MM.1S (cell line): ENCODE results near the gene ADIRF.
"Not testable (repeated sequence)": the region's sequence is repeated elsewhere in the genome, so short reads cannot be mapped to it uniquely, and the experiment has no call there.

Experiments
- DNase-seq: peaks from one replicate; pipeline ENCODE4 v3.0.0-alpha.2; 2015
- H2AFZ ChIP-seq: fragments of 300-600 bp; sonication (generic); 2 replicates; pipeline ENCODE4 v1.6.0; 2016; ENCODE audit warnings: antibody characterized with exemption, low read length
- H3F3A ChIP-seq: fragments of 300-600 bp; sonication (generic); 2 replicates; pipeline ENCODE4 v1.6.1; 2016; ENCODE audit warnings: mild to moderate bottlenecking, antibody characterized with exemption, low read length, moderate library complexity, mixed read lengths; ENCODE audit not compliant: insufficient read depth
- H3K27ac ChIP-seq: fragments of 300-600 bp; sonication (generic); 2 replicates; pipeline ENCODE4 v1.5.1; 2016; ENCODE audit warnings: mild to moderate bottlenecking, low read length
- H3K27me3 ChIP-seq: fragments of 300-600 bp; sonication (generic); replicated peaks from 2 replicates; pipeline ENCODE4 v1.6.0; 2016; ENCODE audit warnings: low read length; ENCODE audit not compliant: insufficient read depth
- H3K36me3 ChIP-seq: fragments of 300-600 bp; sonication (generic); replicated peaks from 2 replicates; pipeline ENCODE4 v1.6.1; 2016; ENCODE audit warnings: mild to moderate bottlenecking, low read length, mixed read lengths; ENCODE audit not compliant: insufficient read depth
- H3K4me1 ChIP-seq: fragments of 300-600 bp; sonication (generic); 2 replicates; pipeline ENCODE4 v1.6.1; 2016; ENCODE audit warnings: low read length, mixed read lengths
- H3K4me2 ChIP-seq: fragments of 300-600 bp; sonication (generic); 2 replicates; pipeline ENCODE4 v1.6.0; 2016; ENCODE audit warnings: low read depth, low read length
- H3K4me3 ChIP-seq: fragments of 300-600 bp; sonication (generic); 2 replicates; pipeline ENCODE4 v1.5.1; 2016; ENCODE audit warnings: low read length, mixed read lengths
- H3K79me2 ChIP-seq: fragments of 300-600 bp; sonication (generic); 2 replicates; pipeline ENCODE4 v1.6.1; 2016; ENCODE audit warnings: mixed run types, low read length, mixed read lengths
- H3K9ac ChIP-seq: fragments of 300-600 bp; sonication (generic); 2 replicates; pipeline ENCODE4 v1.6.1; 2016; ENCODE audit warnings: low read length, mixed read lengths
- H3K9me2 ChIP-seq: fragments of 300-600 bp; sonication (generic); replicated peaks from 2 replicates; pipeline ENCODE4 v1.6.1; 2016; ENCODE audit warnings: mild to moderate bottlenecking, low read length, mixed read lengths; ENCODE audit not compliant: insufficient read depth
- H3K9me3 ChIP-seq: fragments of 300-600 bp; sonication (generic); replicated peaks from 2 replicates; pipeline ENCODE4 v1.6.1; 2016; ENCODE audit warnings: mild to moderate bottlenecking, low read length, mixed read lengths; ENCODE audit not compliant: insufficient read depth
- H4K20me1 ChIP-seq: fragments of 300-600 bp; sonication (generic); 2 replicates; pipeline ENCODE4 v1.6.1; 2016; ENCODE audit warnings: mild to moderate bottlenecking, low read length, moderate library complexity, mixed read lengths; ENCODE audit not compliant: insufficient read depth
- EZH2 ChIP-seq: fragments of 300-600 bp; sonication (generic); optimal IDR thresholded peaks from 2 replicates; pipeline ENCODE3; 2017; ENCODE audit warnings: low read depth, mild to moderate bottlenecking, antibody characterized with exemption, low read length, mixed read lengths
- EZH2phosphoT487 ChIP-seq: fragments of 300-600 bp; sonication (generic); IDR thresholded peaks from 2 replicates; pipeline ENCODE4 v1.6.1; 2018; ENCODE audit warnings: antibody characterized with exemption, low read length
- TF ChIP-seq, protein P1 (sequence below): fragments of 300-600 bp; sonication (generic); IDR thresholded peaks from 2 replicates; pipeline ENCODE4 v1.5.1; 2016; ENCODE audit warnings: antibody characterized with exemption, low read length, mixed read lengths

ADIRF gene

DNA sequence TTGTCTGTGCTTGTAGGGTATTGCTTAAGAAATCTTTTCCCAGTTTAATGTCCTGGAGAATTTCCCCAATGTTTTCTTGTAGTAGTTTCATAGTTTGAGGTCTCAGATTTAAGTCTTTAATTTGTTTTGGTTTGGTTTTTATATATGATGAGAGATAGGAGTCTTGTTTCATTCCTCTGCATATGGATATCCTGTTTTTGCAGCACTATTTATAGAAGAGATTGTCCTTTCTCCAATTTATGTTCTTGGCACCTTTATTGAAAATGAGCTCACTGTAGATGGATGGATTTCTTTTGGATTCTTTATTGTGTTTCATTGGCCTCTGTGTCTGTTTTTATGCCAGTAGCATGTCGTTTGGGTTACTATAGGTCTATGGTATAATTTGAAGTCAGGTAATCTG, 20.2 kb downstream of the ADIRF start:
- DNase-seq = no peak
- Histone ChIP-seq H3K27me3 (no peaks in the 10 kb centered on the region), H3K27ac (no peak overlapping the region), H3F3A (no peaks in the 10 kb centered on the region), H3K36me3 (no peaks in the 10 kb centered on the region), H3K79me2 (no peaks in the 10 kb centered on the region), H3K9me3 (no peaks in the 10 kb centered on the region), H2AFZ (no peak overlapping the region), H4K20me1 (no peaks in the 10 kb centered on the region), H3K9ac (no peak overlapping the region), H3K4me2 (no peak overlapping the region), H3K4me3 (no peak overlapping the region), H3K4me1 (no peaks in the 10 kb centered on the region), H3K9me2 (no peaks in the 10 kb centered on the region)
- TF ChIP-seq EZH2phosphoT487 (no peak), EZH2 (no peak)
- TF ChIP-seq, protein P1, sequence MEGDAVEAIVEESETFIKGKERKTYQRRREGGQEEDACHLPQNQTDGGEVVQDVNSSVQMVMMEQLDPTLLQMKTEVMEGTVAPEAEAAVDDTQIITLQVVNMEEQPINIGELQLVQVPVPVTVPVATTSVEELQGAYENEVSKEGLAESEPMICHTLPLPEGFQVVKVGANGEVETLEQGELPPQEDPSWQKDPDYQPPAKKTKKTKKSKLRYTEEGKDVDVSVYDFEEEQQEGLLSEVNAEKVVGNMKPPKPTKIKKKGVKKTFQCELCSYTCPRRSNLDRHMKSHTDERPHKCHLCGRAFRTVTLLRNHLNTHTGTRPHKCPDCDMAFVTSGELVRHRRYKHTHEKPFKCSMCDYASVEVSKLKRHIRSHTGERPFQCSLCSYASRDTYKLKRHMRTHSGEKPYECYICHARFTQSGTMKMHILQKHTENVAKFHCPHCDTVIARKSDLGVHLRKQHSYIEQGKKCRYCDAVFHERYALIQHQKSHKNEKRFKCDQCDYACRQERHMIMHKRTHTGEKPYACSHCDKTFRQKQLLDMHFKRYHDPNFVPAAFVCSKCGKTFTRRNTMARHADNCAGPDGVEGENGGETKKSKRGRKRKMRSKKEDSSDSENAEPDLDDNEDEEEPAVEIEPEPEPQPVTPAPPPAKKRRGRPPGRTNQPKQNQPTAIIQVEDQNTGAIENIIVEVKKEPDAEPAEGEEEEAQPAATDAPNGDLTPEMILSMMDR = no peak

DNA sequence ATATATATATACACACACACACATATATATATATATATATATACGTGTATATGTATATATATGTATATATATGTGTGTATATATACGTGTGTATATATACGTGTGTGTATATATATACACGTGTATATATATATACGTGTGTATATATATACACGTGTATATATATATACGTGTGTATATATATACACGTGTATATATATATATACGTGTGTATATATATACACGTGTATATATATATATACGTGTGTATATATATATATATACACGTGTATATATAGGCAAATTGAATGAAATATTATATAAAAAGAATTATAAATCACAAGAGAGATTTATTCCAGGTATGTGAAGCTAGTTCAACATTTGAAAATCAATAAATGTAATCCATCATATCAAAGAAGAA, 23.1 kb downstream of the ADIRF start:
- not testable (repeated sequence) for H3K36me3 ChIP-seq, H3K4me1 ChIP-seq, H3K27me3 ChIP-seq, H3K4me2 ChIP-seq, H3K4me3 ChIP-seq, H3K9me3 ChIP-seq, H3K79me2 ChIP-seq, DNase-seq, H3K27ac ChIP-seq, H4K20me1 ChIP-seq, H3F3A ChIP-seq, H3K9me2 ChIP-seq, H2AFZ ChIP-seq, H3K9ac ChIP-seq

DNA sequence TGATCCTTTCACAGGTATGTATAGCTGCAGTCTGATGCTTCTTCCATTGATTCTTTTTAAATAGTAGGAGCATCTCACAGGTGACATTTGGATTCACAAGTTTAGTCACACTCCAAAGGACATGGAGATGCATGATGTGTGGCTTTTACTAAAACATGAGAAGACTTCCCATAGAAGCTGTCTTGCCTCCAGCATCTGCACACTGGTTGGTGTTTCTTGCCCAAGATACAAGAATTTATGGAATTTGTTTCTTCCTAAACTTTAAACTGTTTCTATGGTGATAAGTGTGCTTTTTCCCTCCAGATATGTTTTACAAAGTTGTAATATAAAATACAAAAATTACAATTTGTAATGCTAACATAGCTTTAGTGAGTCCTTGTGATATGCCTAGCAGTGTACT, 24.2 kb downstream of the ADIRF start:
- no peaks in the 10 kb centered on the region for H3K79me2 ChIP-seq
- no peak overlapping the region for H3K4me3 ChIP-seq
- no peaks in the 10 kb centered on the region for H3K9me2 ChIP-seq
- no peak for DNase-seq
- H3K27me3 ChIP-seq = no peaks in the 10 kb centered on the region
- H4K20me1 ChIP-seq = no peaks in the 10 kb centered on the region
- no peak overlapping the region for H2AFZ ChIP-seq
- no peak overlapping the region for H3K9ac ChIP-seq
- no peaks in the 10 kb centered on the region for H3K9me3 ChIP-seq
- H3K36me3 ChIP-seq = no peaks in the 10 kb centered on the region
- no peaks in the 10 kb centered on the region for H3K4me1 ChIP-seq
- no peak overlapping the region for H3K4me2 ChIP-seq
- H3F3A ChIP-seq = no peaks in the 10 kb centered on the region
- no peak for TF ChIP-seq EZH2
- no peak for TF ChIP-seq EZH2phosphoT487
- TF ChIP-seq, protein P1 = no peak
- no peak overlapping the region for H3K27ac ChIP-seq

DNA sequence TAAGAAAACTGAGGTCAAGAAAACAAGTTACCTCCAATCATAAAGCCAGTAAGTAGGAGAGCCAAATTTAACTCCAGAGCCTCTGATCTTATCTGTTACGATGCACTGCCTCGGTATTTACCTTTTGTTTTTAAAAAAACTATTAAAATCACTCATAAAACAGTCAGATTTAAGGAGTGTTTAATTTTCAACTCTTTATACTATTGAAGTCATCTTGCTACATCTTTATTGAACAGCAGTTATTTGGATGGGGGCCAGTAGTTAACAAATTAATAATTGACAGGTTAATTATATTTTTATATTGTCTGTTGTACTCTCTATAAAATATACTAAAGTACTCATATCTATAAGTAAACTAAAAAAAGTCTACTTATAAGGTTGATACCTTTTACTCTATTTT, 24.6 kb downstream of the ADIRF start:
- no peaks in the 10 kb centered on the region for H3K9me3 ChIP-seq
- no peak for TF ChIP-seq EZH2
- TF ChIP-seq EZH2phosphoT487 = no peak
- TF ChIP-seq, protein P1 = no peak
- no peaks in the 10 kb centered on the region for H3F3A ChIP-seq
- no peaks in the 10 kb centered on the region for H3K27me3 ChIP-seq
- H3K36me3 ChIP-seq = no peaks in the 10 kb centered on the region
- H3K4me3 ChIP-seq = no peak overlapping the region
- H2AFZ ChIP-seq = no peak overlapping the region
- H4K20me1 ChIP-seq = no peaks in the 10 kb centered on the region
- no peaks in the 10 kb centered on the region for H3K4me1 ChIP-seq
- no peak overlapping the region for H3K27ac ChIP-seq
- H3K9ac ChIP-seq = no peak overlapping the region
- H3K9me2 ChIP-seq = no peaks in the 10 kb centered on the region
- DNase-seq = no peak
- H3K79me2 ChIP-seq = no peaks in the 10 kb centered on the region
- H3K4me2 ChIP-seq = no peak overlapping the region

GRCh38 chr10:86999802-87000403, 31.6 kb downstream of the ADIRF start:
- not testable (repeated sequence) for H3K4me1 ChIP-seq, H2AFZ ChIP-seq, H4K20me1 ChIP-seq, DNase-seq, H3K9ac ChIP-seq, H3K9me2 ChIP-seq, H3K9me3 ChIP-seq, H3K27me3 ChIP-seq, H3K36me3 ChIP-seq, H3K79me2 ChIP-seq, H3F3A ChIP-seq, H3K4me3 ChIP-seq, H3K27ac ChIP-seq, H3K4me2 ChIP-seq
